Activated naive CD4-positive, alpha-beta T cell treated with anti-CD3 and anti-CD28 coated beads, Interleukin-2, amount 50 U/mL, for 24 hours (primary cell): ENCODE measurements around the gene ALKBH8.
"Not testable (repeated sequence)": the region's sequence is repeated elsewhere in the genome, so short reads cannot be mapped to it uniquely, and the experiment has no call there.

Experiments
- H3K27ac Mint-ChIP-seq: one replicate; pipeline ENCODE4 v1.8.0; 2021; ENCODE audit warnings: mild to moderate bottlenecking, mixed read lengths
- H3K27me3 Mint-ChIP-seq: one replicate; pipeline ENCODE4 v1.8.0; 2021; ENCODE audit warnings: mixed read lengths
- H3K36me3 Mint-ChIP-seq: one replicate; pipeline ENCODE4 v1.8.0; 2021; ENCODE audit warnings: mixed read lengths
- H3K4me1 Mint-ChIP-seq: one replicate; pipeline ENCODE4 v1.8.0; 2021; ENCODE audit warnings: mixed read lengths
- H3K4me3 Mint-ChIP-seq: one replicate; pipeline ENCODE4 v1.8.0; 2021; ENCODE audit warnings: mild to moderate bottlenecking, mixed read lengths
- H3K9me3 Mint-ChIP-seq: one replicate; pipeline ENCODE4 v1.8.0; 2021; ENCODE audit warnings: mixed read lengths

The ALKBH8 gene

DNA sequence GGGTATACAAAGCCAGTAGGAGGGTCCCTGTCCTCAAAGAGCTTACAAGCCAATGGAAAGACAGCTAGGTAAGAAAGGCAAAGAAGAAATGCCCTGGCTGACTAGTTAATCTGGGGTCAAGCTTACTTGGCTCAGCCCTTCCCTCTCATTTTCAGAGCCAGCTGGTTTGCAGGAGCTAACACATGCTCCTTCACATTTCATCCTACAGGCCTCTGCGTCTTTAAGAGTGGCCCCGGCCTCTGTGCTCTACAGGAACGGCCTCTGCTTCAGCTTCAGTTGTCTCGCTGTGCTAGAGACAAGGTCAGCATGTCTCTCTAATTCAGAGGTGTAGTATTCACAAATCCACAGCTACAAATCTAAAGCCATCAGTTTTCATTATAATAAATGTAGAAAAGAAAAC, 15.2 kb downstream of the ALKBH8 start:
- peaks cover 8% of the 10 kb centered on the region for H3K4me1 Mint-ChIP-seq
- H3K36me3 Mint-ChIP-seq = peaks cover 11% of the 10 kb centered on the region

DNA sequence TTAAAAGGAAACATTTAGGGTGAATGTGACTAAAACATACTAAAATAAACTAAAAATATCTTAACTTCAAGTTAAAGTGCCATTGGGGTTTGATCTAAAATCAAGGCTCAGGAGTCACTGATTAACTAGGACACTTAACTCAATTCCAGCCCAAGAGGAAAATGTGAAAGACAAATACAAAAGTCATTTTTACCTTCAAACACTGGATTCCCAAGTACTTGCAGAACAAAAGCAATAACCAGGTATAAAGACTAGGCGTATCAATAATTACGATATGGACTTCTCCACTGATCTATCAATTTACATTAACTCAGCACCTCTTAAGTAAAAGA, 15.6 kb downstream of the ALKBH8 start:
- Mint-ChIP-seq H3K9me3 (no peaks in the 10 kb centered on the region), H3K27me3 (no peaks in the 10 kb centered on the region), H3K36me3 (peaks cover 11% of the 10 kb centered on the region), H3K4me1 (peaks cover 12% of the 10 kb centered on the region), H3K27ac (no peak overlapping the region), H3K4me3 (no peak overlapping the region)

More for the DNA sequence above, 15.2 kb downstream of the ALKBH8 start:
- Mint-ChIP-seq H3K27me3 (no peaks in the 10 kb centered on the region), H3K27ac (no peak overlapping the region), H3K4me3 (no peak overlapping the region), H3K9me3 (no peaks in the 10 kb centered on the region)

DNA sequence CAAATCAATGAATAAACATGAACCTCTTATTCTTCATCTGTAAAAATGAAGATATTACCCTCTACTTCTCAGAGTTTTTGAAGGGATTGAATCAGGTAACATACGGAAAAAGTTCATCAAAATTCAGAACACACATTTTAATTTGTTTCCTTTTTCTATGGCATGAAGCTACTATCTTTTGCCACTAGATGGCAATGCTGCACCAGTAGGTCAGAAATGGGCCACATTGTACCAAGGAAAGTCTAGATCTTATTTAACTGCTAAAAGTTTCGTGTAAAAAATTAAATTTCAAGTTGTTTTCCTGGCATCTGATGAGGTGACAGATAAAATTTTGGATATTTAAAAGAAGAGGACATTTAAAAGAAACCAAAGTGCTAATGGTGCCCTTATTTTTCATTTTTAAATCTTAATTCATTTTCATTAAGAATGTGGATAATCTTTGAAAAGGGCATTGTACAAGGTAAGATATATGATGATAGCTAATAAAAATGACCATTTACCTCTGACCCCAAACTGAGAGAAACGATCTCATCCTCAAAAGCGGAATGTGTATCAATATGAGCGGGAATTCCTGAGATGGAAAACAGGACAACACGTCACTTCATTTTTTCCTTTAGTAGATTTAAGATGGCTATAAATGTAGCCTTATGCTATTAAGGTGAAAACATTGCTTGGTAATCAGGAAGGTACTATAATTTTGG, 16.1 kb downstream of the ALKBH8 start:
- Mint-ChIP-seq H3K27me3 (no peaks in the 10 kb centered on the region), H3K9me3 (no peaks in the 10 kb centered on the region), H3K36me3 (peaks cover 11% of the 10 kb centered on the region), H3K4me1 (peaks cover 14% of the 10 kb centered on the region), H3K4me3 (no peak overlapping the region), H3K27ac (no peak overlapping the region)

DNA sequence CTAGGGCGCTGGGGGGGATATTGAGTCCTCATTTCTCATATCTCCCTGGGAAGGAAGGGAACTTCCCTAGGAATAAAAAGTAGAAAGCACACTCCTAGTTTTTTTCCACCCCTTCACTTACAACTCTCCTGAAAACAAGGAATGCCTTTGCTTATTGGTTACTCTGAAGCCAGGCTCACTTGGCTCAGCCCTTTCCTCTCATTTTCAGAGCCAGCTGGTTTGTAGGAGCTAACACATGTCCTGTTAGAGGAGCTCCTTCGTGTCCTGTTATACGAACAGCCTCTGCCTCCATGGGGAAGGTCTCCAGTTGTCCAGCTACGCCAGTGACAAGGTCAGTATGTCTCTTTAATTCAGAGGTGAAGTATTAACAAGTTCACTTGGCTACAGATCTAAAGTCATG, 17.6 kb downstream of the ALKBH8 start:
- Mint-ChIP-seq H3K36me3 (peaks cover 13% of the 10 kb centered on the region), H3K4me1 (peaks cover 14% of the 10 kb centered on the region), H3K27ac (no peak overlapping the region), H3K27me3 (no peaks in the 10 kb centered on the region), H3K4me3 (no peak overlapping the region), H3K9me3 (no peaks in the 10 kb centered on the region)

DNA sequence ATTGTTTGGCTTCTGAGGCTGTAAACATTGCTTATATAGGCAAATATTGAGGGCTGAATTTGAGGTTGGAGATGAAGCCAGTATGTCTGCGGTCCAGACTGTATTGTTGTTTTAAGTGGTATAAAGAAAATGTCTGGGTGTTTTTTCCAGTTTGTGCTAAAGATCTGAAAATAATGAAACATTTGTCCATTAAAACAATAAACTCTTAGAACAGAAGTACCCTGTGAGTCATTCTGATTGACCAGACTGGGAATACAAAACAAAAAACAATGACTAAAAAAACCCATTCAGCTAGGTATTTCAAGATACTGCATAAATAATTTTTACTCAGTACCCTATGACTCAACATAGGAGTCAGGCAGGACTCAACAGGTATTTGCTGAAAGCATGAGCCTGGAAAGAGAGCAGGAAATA, 20.4 kb downstream of the ALKBH8 start:
- peaks cover 19% of the 10 kb centered on the region for H3K4me1 Mint-ChIP-seq
- H3K9me3 Mint-ChIP-seq = no peaks in the 10 kb centered on the region
- no peak overlapping the region for H3K4me3 Mint-ChIP-seq
- peaks cover 15% of the 10 kb centered on the region for H3K36me3 Mint-ChIP-seq
- no peaks in the 10 kb centered on the region for H3K27me3 Mint-ChIP-seq
- no peak overlapping the region for H3K27ac Mint-ChIP-seq

DNA sequence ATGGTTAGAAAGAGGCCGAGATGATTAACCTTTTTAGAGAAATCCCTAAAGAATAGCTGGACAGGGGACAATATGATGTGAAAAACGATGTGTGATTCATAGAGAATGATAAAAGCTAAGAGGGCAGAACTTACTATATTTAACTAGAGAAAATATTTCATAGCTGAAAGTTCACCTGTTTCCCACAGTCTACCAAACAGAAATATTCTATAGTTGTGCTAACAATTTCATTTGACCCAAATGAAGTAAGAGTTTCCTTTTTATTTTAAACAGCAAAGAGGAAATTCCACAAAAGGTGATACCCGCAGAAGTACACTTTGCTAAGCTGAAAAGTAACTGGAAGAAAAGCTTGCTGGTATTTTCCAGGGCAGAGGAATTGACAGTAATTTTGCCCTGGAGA, 26.7 kb downstream of the ALKBH8 start:
- Mint-ChIP-seq H3K4me3 (no peak overlapping the region), H3K4me1 (peaks cover 5% of the 10 kb centered on the region), H3K27me3 (no peaks in the 10 kb centered on the region), H3K36me3 (peaks cover 32% of the 10 kb centered on the region), H3K27ac (no peak overlapping the region), H3K9me3 (no peaks in the 10 kb centered on the region)

DNA sequence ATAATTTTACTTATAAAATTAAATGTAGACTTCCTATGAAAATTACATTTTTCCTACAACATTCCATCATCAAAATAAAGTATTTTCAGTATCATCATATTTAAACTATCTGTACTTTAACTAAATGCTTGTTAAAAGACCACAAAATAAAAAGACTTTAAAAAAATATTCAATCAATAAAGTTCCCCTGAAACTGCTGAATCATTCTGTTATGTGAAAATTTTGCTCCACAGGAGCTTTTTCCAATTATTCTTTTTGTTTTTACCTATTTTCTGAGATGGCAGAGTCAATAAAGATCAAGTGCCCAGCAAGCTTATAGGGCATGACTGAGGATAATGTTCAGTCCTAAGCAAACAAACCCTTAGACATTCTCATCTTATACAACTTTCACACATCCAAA, 27.3 kb downstream of the ALKBH8 start:
- Mint-ChIP-seq H3K27ac (no peak overlapping the region), H3K36me3 (peaks cover 34% of the 10 kb centered on the region)

DNA sequence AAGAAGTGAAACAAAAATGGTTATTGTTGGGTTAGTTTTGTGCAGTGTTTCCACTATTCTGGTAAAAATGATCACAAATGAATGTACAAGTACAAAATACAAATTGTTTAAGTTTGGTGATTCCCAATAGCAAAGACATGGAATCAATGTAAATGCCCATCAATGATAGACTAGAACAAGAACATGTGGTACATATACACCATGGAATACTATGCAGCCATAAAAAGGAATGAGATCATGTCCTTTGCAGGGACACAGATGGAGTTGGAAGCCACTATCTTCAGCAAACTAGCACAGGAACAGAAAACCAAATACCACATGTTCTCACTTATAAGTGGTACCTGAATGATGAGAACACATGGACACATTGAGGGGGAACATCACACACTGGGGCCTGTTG, 28.4 kb downstream of the ALKBH8 start:
- not testable (repeated sequence) for H3K9me3 Mint-ChIP-seq, H3K27ac Mint-ChIP-seq, H3K4me3 Mint-ChIP-seq, H3K4me1 Mint-ChIP-seq, H3K27me3 Mint-ChIP-seq
- peaks cover 37% of the 10 kb centered on the region for H3K36me3 Mint-ChIP-seq

More for the DNA sequence above, 27.3 kb downstream of the ALKBH8 start:
- no peak overlapping the region for H3K4me3 Mint-ChIP-seq
- no peaks in the 10 kb centered on the region for H3K27me3 Mint-ChIP-seq
- H3K9me3 Mint-ChIP-seq = no peaks in the 10 kb centered on the region
- H3K4me1 Mint-ChIP-seq = peaks cover 5% of the 10 kb centered on the region

DNA sequence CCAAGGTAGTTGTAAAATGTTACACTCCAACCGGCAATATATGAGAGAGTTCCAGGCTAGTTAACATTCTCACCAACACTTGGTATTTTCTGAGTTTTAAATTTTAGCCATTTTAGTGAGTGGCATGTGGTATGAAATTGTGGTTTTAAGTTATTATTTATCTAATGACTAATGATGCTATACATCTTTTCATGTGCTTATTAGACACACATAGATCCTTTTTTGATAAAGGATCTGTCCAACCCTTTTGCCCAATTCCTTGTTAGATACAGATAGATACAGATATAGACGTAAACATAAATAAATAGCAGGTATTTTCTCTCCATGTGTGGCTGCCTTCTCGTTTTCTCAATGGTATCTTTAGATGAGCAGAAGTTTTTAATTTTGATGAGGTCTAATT, 39.3 kb downstream of the ALKBH8 start:
- Mint-ChIP-seq H3K9me3 (no peaks in the 10 kb centered on the region), H3K4me3 (no peak overlapping the region), H3K4me1 (no peaks in the 10 kb centered on the region), H3K36me3 (peaks cover 32% of the 10 kb centered on the region), H3K27me3 (no peaks in the 10 kb centered on the region), H3K27ac (no peak overlapping the region)

DNA sequence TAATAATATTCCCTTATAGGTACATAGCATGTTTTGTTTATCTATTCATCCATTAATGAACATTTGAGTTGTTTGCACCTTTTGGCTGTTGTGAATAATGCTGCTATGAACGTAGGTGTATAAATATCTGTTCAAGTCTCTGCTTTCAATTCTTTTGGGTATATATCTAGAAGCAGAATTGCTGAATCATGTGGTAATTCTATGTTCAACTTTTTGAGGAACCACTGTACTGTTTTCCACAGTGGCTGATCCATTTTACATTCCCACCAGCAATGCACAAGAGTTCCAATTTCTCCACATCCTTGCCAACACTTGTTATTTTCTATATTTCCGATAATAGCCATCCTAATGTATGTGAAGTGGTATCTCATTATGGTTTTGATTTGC, 56.7 kb downstream of the ALKBH8 start:
- peaks cover 41% of the 10 kb centered on the region for H3K36me3 Mint-ChIP-seq
- H3K4me1 Mint-ChIP-seq = no peaks in the 10 kb centered on the region
- H3K9me3 Mint-ChIP-seq = peaks cover 7% of the 10 kb centered on the region
- H3K4me3 Mint-ChIP-seq = no peak overlapping the region
- no peaks in the 10 kb centered on the region for H3K27me3 Mint-ChIP-seq
- H3K27ac Mint-ChIP-seq = no peak overlapping the region

DNA sequence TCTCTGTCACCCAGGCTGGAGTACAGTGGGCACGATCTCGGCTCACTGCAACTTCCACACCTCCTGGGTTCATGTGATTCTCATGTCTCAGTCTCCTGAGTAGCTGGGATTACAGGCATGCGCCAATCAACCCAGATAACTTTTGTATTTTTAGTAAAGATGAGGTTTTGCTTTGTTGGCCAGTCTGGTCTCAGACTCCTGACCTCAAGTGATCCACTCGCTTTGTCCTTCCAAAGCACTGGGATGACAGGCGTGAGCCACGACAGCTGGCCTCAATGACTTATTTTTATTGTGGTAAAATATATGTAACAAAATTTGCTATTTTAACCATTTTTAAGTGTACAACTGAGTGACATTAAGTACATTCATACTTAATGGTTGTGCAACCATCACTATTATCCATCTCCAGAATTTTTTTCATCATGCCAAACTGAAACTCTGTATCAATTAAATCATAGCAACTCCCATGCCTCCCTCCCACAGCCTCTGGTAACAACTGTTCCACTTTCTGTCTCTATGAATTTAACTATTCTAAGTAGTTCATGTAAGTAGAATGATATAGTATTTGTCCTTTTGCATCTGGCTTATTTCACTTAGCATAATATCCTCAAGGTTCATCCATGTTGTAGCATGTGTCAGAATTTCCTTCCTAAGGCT, 57.2 kb downstream of the ALKBH8 start:
- Mint-ChIP-seq H3K27ac (no peak overlapping the region), H3K36me3 (peaks cover 43% of the 10 kb centered on the region)

DNA sequence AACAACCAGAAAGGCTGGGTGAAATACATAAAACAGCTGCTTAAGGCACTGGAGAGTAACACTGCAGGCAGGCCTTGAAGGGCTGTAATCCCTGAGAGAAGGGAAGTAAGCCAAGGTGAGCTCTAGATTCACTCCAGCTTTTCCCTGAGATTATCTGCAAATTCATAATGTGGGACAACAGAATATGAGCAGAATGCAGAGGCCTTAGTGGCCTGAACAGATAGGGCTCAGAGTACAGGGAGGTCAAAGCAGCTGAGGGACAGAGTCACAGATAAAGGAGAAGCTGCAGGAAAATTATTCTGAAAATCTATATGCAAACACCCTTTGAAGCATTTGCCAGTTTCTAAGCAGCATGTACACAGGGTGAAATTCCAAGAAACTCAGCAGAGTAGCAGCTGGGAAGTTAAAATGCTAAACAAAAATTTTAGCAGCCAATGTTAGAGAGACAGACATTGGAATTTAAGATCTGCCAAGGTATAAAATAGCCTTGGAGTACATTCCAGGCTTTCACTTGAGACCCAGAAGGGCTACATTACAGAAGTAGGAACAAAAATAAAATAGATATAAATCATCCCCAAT, 59.8 kb downstream of the ALKBH8 start:
- Mint-ChIP-seq H3K4me1 (no peaks in the 10 kb centered on the region), H3K27ac (no peak overlapping the region), H3K9me3 (peaks cover 21% of the 10 kb centered on the region), H3K27me3 (no peaks in the 10 kb centered on the region), H3K36me3 (peaks cover 56% of the 10 kb centered on the region), H3K4me3 (no peak overlapping the region)

More for the DNA sequence above, 57.2 kb downstream of the ALKBH8 start:
- Mint-ChIP-seq H3K4me3 (no peak overlapping the region), H3K4me1 (no peaks in the 10 kb centered on the region), H3K27me3 (no peaks in the 10 kb centered on the region), H3K9me3 (peaks cover 11% of the 10 kb centered on the region)

DNA sequence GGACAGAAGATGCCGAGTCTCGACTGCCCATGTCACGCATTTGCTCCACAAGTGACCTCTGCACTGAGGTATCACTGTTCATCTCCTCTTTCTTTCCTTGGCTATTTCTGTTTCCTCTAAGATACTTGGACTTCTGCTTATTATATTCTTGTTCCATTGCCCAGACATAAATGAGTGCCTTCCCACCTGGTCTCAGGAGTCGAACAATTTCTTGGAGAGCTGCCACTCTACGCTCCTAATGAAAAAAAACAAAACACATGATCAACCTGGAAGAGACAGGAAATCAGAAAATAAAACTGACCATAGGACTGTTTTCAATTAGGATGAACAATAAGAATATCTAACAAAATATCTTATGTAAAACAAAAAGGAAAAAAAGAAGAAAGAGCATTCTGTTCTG, 60.6 kb downstream of the ALKBH8 start:
- Mint-ChIP-seq H3K27me3 (no peaks in the 10 kb centered on the region), H3K27ac (no peak overlapping the region), H3K4me3 (no peak overlapping the region), H3K36me3 (peaks cover 51% of the 10 kb centered on the region), H3K4me1 (no peaks in the 10 kb centered on the region), H3K9me3 (peaks cover 21% of the 10 kb centered on the region)

DNA sequence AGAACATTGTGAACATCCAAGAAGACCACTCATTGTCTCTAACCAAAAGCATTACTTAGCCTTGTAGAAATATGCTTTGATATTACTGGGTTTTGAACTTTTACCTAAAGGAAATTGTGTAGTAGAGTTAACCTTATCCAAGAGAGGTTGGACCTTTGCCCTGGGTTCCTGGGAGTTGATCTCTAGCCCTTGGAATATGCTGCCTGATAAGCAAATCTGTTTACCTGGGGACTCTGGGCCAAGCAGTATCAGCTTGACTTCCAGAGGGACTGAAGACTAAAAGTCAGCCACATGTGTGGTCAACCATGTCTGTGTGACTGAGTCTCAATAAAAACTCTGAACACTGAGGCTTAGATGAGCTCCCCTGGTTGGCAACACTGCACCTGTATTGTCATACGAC, 63.8 kb downstream of the ALKBH8 start:
- H3K9me3 Mint-ChIP-seq = peaks cover 21% of the 10 kb centered on the region
- H3K4me3 Mint-ChIP-seq = no peak overlapping the region
- H3K27ac Mint-ChIP-seq = no peak overlapping the region
- H3K27me3 Mint-ChIP-seq = no peaks in the 10 kb centered on the region
- no peaks in the 10 kb centered on the region for H3K4me1 Mint-ChIP-seq
- peaks cover 49% of the 10 kb centered on the region for H3K36me3 Mint-ChIP-seq

DNA sequence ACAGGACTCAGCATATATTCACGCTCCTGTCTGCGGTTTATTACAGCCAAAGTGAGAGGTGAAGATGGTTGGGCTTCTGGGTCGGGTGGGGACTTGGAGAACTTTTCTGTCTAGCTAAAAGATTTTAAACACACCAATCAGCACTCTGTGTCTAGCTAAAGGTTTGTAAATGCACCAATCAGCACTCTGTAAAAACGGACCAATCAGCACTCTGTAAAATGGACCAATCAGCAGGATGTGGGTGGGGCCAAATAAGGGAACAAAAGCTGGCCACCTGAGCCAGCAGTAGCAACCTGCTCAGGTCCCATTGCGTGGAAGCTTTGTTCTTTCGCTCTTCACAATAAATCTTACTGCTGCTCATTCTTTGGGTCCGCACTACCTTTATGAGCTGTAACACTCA, 68.2 kb downstream of the ALKBH8 start:
- not testable (repeated sequence) for H3K27me3 Mint-ChIP-seq, H3K4me3 Mint-ChIP-seq, H3K4me1 Mint-ChIP-seq, H3K9me3 Mint-ChIP-seq, H3K27ac Mint-ChIP-seq
- H3K36me3 Mint-ChIP-seq = peaks cover 12% of the 10 kb centered on the region

DNA sequence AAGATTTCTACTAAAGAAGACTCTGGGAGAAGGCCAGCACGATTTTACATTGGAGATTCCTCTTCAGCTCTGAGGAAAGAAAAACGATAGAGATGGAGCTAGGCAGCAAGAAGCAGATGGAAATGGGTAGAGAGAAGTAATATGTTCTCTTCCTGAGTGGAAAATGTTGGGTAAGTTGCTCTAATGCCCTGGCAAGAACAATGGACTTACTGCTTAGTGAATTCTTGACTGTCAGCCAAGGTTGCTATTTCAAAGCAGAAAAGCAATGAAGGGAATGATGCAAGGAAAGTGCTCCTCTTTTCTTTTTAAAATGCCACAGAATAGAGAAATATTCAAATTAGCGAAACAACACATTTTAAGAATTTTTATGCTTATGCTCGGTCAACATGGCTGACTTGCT, 69.5 kb downstream of the ALKBH8 start:
- Mint-ChIP-seq H3K27ac (no peak overlapping the region), H3K27me3 (no peaks in the 10 kb centered on the region), H3K4me1 (no peaks in the 10 kb centered on the region), H3K36me3 (peaks cover 1% of the 10 kb centered on the region), H3K9me3 (peaks cover 1% of the 10 kb centered on the region), H3K4me3 (no peak overlapping the region)
